Uterus (tissue), 2 donors: Measurements from ENCODE around the gene CA10.

ENCODE experiments used
- POLR2A ChIP-seq, 2 donors: fragments of 450-650 bp; IDR thresholded peaks; one replicate each; pipeline ENCODE4 v1.6.1; 2016; ENCODE audit warnings: antibody characterized with exemption in 2 of 2, mild to moderate bottlenecking in 1 of 2, moderate library complexity in 1 of 2
- TF ChIP-seq, protein P1 (sequence below), 4 experiments: fragments of 200-600 bp in 2 of 4; fragments of 450-650 bp in 2 of 4; sonication (generic) in 2 of 4; IDR thresholded peaks; one replicate each; pipeline ENCODE4 v1.5.1; 2016 to 2019; ENCODE audit warnings: antibody characterized with exemption in 4 of 4, mild to moderate bottlenecking in 2 of 4, moderate library complexity in 1 of 4

DNA sequence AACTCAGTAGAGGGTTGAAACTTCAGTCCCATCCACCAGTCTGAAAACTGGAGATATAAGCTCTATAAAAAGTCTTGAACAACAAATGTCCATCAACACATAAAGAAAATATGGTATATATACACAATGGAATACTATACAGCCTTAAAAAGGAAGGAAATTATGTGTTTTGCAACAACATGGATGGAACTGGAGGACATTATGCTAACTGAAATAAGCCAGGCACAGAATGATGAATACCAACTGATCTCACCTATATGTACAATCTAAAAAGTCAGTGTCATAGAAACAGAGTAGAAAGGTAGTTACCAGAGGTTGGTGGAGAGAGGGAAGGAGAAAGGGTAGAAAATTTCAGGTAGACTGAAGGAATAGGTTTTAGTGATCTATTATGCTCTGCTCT is 438.1 kb downstream of the CA10 start:
- TF ChIP-seq, protein P1, sequence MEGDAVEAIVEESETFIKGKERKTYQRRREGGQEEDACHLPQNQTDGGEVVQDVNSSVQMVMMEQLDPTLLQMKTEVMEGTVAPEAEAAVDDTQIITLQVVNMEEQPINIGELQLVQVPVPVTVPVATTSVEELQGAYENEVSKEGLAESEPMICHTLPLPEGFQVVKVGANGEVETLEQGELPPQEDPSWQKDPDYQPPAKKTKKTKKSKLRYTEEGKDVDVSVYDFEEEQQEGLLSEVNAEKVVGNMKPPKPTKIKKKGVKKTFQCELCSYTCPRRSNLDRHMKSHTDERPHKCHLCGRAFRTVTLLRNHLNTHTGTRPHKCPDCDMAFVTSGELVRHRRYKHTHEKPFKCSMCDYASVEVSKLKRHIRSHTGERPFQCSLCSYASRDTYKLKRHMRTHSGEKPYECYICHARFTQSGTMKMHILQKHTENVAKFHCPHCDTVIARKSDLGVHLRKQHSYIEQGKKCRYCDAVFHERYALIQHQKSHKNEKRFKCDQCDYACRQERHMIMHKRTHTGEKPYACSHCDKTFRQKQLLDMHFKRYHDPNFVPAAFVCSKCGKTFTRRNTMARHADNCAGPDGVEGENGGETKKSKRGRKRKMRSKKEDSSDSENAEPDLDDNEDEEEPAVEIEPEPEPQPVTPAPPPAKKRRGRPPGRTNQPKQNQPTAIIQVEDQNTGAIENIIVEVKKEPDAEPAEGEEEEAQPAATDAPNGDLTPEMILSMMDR (IDR thresholded peaks at IDR 0.05) = no peak
- no peak for TF ChIP-seq POLR2A (IDR thresholded peaks at IDR 0.05)
